HAP-1 (cell line): ENCODE data around the gene UNC79.

Source experiments
- DNase-seq, 2 experiments: peaks; one replicate each; pipeline ENCODE4 v3.0.0-alpha.2; 2016 to 2020; ENCODE audit warnings: low spot score in 2 of 2
- H3K27me3 ChIP-seq: fragments of 250-450 bp; sonication (Bioruptor Pico); 2 replicates; pipeline ENCODE4 v1.5.1; 2020; ENCODE audit warnings: low read depth, mild to moderate bottlenecking, moderate library complexity
- H3K36me3 ChIP-seq: fragments of 250-450 bp; sonication (Bioruptor Pico); replicated peaks from 2 replicates; pipeline ENCODE4 v1.5.1; 2020; ENCODE audit warnings: mild to moderate bottlenecking
- H3K4me1 ChIP-seq: fragments of 250-450 bp; sonication (Bioruptor Pico); 2 replicates; pipeline ENCODE4 v1.5.1; 2020; ENCODE audit warnings: mild to moderate bottlenecking
- H3K4me3 ChIP-seq: fragments of 250-450 bp; sonication (Bioruptor Pico); 2 replicates; pipeline ENCODE4 v1.5.1; 2020; ENCODE audit warnings: mild to moderate bottlenecking, moderate library complexity
- H3K9me3 ChIP-seq: fragments of 250-450 bp; sonication (Bioruptor Pico); 2 replicates; pipeline ENCODE4 v1.5.1; 2020; ENCODE audit warnings: mild to moderate bottlenecking, moderate library complexity
- in situ Hi-C: fragments of 300-500 bp; cut with MboI; formaldehyde crosslinking; loops from 3 replicates; pipeline ENCODE4 v1.14.3; 2020; ENCODE audit warnings: low sequenced_read_pairs, inconsistent platforms, mixed read lengths

The UNC79 gene

GRCh38 chr14:93727917-93728650 is 297.3 kb downstream of the UNC79 start:
- H3K4me1 ChIP-seq: no peaks in the 10 kb centered on the region
- no peak overlapping the region for H3K4me3 ChIP-seq
- H3K27me3 ChIP-seq: no peaks in the 10 kb centered on the region
- no peak for DNase-seq
- in situ Hi-C loops: no loop called here
- H3K36me3 ChIP-seq: no peaks in the 10 kb centered on the region
- H3K9me3 ChIP-seq: no peaks in the 10 kb centered on the region

DNA sequence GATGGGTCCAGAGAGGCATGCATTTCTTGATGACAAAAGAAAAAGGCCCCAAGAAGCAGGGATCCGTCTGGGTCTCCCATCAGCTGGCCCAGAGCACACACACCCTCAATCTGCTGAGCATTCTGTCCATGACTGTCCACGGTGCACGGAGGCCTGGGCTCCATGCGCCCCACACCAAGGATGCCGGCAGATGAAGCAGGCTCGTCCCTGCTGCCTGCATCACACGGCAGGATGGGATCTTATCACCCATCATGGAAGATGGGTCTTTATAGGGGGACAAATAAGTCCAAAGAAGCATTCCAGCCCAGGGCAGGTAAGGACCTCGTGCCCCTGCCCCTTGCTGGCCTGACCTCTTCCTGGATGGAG is 297.9 kb downstream of the UNC79 start:
- no peak for DNase-seq

GRCh38 chr14:93729993-93730392 is 299.3 kb downstream of the UNC79 start:
- no peaks in the 10 kb centered on the region for H3K4me1 ChIP-seq
- in situ Hi-C loops: no loop called here
- no peaks in the 10 kb centered on the region for H3K9me3 ChIP-seq
- H3K4me3 ChIP-seq: no peak overlapping the region
- no peaks in the 10 kb centered on the region for H3K27me3 ChIP-seq
- no peaks in the 10 kb centered on the region for H3K36me3 ChIP-seq
- no peak for DNase-seq

More for the DNA sequence above, 297.9 kb downstream of the UNC79 start:
- Histone ChIP-seq H3K9me3 (no peaks in the 10 kb centered on the region), H3K4me3 (no peak overlapping the region), H3K36me3 (no peaks in the 10 kb centered on the region), H3K4me1 (no peaks in the 10 kb centered on the region), H3K27me3 (no peaks in the 10 kb centered on the region)
- in situ Hi-C loops: no loop called here

DNA sequence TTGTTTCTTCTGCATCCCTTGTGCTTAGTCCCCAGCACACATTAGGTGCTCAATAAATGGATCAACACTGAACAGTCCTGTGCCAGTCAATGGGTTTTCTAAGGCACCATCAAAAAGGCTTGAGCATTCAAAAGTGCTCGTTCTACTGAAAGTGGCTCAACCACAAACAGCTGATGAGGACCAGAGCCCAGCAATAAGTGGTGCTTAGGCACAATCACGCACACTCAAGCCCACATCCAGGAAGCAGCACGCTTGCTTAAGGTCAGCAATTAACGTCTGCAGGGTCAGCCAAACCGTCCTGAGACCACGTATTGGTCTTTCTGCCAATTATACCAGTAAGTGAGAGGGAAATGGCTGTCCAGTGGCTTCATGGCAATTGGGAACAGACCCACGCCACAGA is 301.0 kb downstream of the UNC79 start:
- no peaks in the 10 kb centered on the region for H3K27me3 ChIP-seq
- in situ Hi-C loops: no loop called here
- H3K9me3 ChIP-seq: no peaks in the 10 kb centered on the region
- H3K4me3 ChIP-seq: no peak overlapping the region
- H3K4me1 ChIP-seq: no peaks in the 10 kb centered on the region
- H3K36me3 ChIP-seq: no peaks in the 10 kb centered on the region; the same call in 1 of the 2 replicates
- no peak for DNase-seq

- H3K4me1 ChIP-seq: no peaks in the 10 kb centered on the region; the same call in 1 of the 2 replicates
- no peak for DNase-seq
- H3K9me3 ChIP-seq: no peaks in the 10 kb centered on the region
- no peaks in the 10 kb centered on the region for H3K27me3 ChIP-seq
- no peaks in the 10 kb centered on the region; the same call in 1 of the 2 replicates for H3K36me3 ChIP-seq
- in situ Hi-C loops: no loop called here
- H3K4me3 ChIP-seq: no peak overlapping the region
Measured at GRCh38 chr14:93732524-93732923, 301.8 kb downstream of the UNC79 start.

DNA sequence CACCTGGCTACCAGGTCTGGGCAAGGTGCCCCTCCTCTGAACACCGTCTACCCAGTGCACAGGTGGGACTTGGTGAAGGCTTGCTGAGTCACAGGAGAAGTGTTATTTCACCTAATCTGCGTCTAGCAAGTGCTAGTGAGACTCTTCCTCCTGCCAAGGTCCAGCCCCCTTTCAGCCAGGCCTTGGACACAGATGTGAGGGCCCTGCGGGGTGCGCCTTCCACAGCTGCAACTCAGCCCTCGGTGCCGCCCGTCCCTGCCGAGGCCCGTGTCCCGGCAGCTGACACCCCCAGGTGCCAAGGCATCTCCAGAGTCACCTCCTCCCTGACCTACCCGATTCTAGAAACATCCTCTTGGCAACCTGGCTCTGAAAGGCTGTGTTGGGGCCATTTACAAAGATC is 302.5 kb downstream of the UNC79 start:
- no peaks in the 10 kb centered on the region for H3K9me3 ChIP-seq
- H3K4me1 ChIP-seq: no peaks in the 10 kb centered on the region; the same call in 1 of the 2 replicates
- H3K36me3 ChIP-seq: no peaks in the 10 kb centered on the region; the same call in 1 of the 2 replicates
- no peak for DNase-seq
- in situ Hi-C loops: no loop called here
- no peaks in the 10 kb centered on the region for H3K27me3 ChIP-seq
- no peak overlapping the region for H3K4me3 ChIP-seq

DNA sequence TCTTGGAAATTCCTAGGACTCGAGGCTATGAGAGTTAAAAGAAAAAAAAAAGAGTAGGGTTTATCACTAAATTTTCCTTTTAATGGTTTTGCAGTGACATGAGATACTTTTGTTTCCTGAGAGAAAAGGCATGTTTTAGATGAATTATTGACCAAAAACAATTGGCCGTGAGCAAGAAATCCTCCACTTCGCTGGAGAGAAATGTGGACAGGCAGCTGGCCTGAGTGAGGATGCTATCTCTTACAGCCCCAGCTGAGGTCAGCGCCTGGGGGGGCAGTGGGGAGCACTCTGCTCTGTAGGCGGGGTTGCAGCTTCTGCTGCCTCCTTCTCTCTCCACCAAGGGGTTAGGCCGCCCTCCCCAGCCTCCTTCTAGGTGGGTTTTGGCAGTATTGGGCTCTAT is 302.9 kb downstream of the UNC79 start:
- in situ Hi-C loops: no loop called here
- Histone ChIP-seq H3K9me3 (no peaks in the 10 kb centered on the region), H3K4me1 (no peaks in the 10 kb centered on the region; the same call in 1 of the 2 replicates), H3K27me3 (no peaks in the 10 kb centered on the region), H3K4me3 (no peak overlapping the region), H3K36me3 (no peaks in the 10 kb centered on the region; the same call in 1 of the 2 replicates)
- DNase-seq: no peak

DNA sequence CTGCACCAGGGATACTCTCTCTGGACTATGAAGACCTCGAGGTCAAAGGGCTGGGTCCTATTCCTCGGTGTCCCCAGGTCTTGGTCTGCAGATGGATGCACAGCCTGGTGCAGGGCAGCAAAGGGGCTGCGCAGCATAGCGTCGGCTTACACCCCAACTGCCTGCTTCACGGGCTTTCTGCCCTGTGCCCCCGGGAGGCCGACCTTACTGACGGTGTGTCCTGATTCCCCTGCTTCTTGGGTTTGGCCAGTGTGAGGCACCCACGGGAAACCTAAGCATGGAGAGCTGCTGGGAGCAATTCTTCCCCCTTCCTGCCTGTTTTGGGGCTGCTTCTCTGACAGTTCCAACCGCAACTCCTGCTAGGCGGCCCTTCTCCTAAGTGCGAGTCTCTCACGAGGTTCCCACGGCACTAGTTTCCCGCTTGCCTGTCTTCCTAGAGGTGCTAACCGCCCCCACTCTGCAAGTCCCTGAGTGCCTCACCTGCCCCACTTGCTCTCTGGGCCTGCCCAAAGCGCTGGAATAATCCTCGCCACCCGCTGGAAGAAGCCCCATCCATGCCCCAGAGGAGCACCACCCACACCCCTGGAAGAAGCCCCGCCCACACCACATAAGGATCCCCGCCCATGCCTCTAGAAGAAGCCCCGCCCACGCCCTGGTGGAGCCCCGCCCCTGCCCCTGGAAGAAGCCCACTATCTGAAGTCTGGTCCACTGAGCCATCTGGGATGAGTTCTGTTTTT is 303.5 kb downstream of the UNC79 start:
- DNase-seq: peak in 1 of 2 experiments; percentile 78
- Histone ChIP-seq H3K27me3 (no peaks in the 10 kb centered on the region), H3K4me1 (no peaks in the 10 kb centered on the region; the same call in 1 of the 2 replicates), H3K9me3 (no peaks in the 10 kb centered on the region), H3K36me3 (no peaks in the 10 kb centered on the region; the same call in 1 of the 2 replicates), H3K4me3 (no peak overlapping the region)
- in situ Hi-C loops: no loop called here

GRCh38 chr14:93735206-93735605 is 304.5 kb downstream of the UNC79 start:
- H3K36me3 ChIP-seq: no peaks in the 10 kb centered on the region; the same call in 1 of the 2 replicates
- in situ Hi-C loops: no loop called here
- no peaks in the 10 kb centered on the region for H3K27me3 ChIP-seq
- H3K4me1 ChIP-seq: no peaks in the 10 kb centered on the region; the same call in 1 of the 2 replicates
- H3K9me3 ChIP-seq: no peaks in the 10 kb centered on the region
- no peak for DNase-seq
- no peak overlapping the region for H3K4me3 ChIP-seq

- no peak overlapping the region for H3K4me3 ChIP-seq
- H3K9me3 ChIP-seq: no peaks in the 10 kb centered on the region
- in situ Hi-C loops: no loop called here
- no peak for DNase-seq
- no peaks in the 10 kb centered on the region; the same call in 1 of the 2 replicates for H3K4me1 ChIP-seq
- no peaks in the 10 kb centered on the region for H3K27me3 ChIP-seq
- H3K36me3 ChIP-seq: no peaks in the 10 kb centered on the region; the same call in 1 of the 2 replicates
Measured at GRCh38 chr14:93736378-93737014, 305.8 kb downstream of the UNC79 start.

DNA sequence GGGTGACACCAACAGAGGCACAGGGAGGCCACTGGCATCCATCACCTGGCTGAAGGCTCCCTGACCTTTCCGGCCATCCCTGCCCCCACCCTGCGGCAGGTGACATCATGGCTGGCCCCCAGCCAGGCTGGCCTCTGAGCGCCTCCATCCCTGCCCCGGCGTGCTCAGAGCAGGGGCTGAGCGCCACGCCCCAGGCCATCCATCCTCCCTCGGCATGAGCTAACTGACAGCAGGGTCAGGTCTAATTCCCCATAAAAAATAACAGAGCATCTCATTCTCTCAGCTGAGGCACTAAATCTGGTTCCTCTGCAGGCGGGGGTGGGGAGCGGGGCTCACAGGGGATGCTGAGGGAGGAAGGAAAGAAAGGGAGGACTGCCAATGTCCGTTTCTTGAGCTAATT is 306.9 kb downstream of the UNC79 start:
- Histone ChIP-seq H3K27me3 (no peaks in the 10 kb centered on the region), H3K36me3 (no peaks in the 10 kb centered on the region; the same call in 1 of the 2 replicates), H3K4me3 (no peak overlapping the region), H3K9me3 (no peaks in the 10 kb centered on the region), H3K4me1 (no peaks in the 10 kb centered on the region; the same call in 1 of the 2 replicates)
- no peak for DNase-seq
- in situ Hi-C loops: no loop called here

DNA sequence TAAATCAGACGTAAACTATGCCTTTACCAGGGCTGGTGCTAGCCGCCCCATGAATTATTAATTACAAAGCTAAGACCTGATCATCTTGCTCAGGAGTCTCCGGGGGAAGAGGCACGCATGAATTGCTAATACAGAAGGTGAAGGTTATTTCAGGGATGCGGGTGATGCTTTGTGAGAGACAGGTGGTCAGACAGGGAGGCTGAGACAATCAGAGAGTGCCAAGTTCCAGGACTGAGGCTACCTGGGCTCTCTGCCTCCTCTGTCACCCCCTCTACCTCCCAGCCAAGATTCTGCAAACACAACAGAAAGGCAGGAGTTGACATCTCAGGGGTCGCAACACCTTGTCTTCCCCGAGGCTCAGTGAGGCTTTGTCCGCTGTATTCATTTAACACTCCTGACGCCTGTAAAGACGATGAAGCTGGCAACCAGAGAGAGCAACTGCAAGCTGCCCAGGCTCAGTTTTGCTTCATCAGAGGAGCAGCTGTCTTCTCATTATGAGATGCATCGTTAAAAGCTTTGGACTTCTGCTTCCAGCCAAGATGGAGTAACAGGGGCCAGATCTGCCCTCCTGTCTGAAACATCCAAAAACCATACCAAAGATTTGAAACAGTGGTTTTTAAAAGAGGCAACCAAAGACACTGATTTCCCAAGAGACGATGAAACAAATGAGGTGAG is 311.0 kb downstream of the UNC79 start:
- no peak for DNase-seq
- no peaks in the 10 kb centered on the region; the same call in 1 of the 2 replicates for H3K36me3 ChIP-seq
- no peaks in the 10 kb centered on the region for H3K27me3 ChIP-seq
- in situ Hi-C loops: no loop called here
- H3K4me3 ChIP-seq: no peak overlapping the region
- no peaks in the 10 kb centered on the region; the same call in 1 of the 2 replicates for H3K4me1 ChIP-seq
- H3K9me3 ChIP-seq: no peaks in the 10 kb centered on the region

DNA sequence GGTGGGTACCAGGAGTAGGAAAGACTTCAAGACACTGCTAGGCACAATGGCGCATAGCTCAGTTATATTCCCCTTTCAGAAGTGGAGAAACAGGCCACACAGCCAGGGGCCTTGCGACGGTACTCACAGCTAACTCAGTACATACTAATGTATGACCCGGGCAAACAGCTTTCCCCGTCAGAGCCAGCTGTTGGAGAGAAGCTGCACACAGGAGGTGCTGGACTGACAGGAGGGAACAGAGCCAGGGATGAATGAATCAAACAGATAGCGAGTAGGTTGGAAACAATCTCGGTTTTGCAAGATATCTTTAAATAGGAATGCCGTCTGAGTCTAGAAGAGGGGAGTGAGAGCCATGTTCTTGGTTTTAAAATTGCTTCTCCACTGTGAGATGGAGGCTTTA is 312.0 kb downstream of the UNC79 start:
- no peaks in the 10 kb centered on the region for H3K36me3 ChIP-seq
- no peaks in the 10 kb centered on the region for H3K27me3 ChIP-seq
- no peak overlapping the region for H3K4me3 ChIP-seq
- H3K9me3 ChIP-seq: no peaks in the 10 kb centered on the region
- no peaks in the 10 kb centered on the region for H3K4me1 ChIP-seq
- no peak for DNase-seq
- in situ Hi-C loops: no loop called here
